ENCODE measurements around the gene DMXL1.

DMXL1 gene

DNA sequence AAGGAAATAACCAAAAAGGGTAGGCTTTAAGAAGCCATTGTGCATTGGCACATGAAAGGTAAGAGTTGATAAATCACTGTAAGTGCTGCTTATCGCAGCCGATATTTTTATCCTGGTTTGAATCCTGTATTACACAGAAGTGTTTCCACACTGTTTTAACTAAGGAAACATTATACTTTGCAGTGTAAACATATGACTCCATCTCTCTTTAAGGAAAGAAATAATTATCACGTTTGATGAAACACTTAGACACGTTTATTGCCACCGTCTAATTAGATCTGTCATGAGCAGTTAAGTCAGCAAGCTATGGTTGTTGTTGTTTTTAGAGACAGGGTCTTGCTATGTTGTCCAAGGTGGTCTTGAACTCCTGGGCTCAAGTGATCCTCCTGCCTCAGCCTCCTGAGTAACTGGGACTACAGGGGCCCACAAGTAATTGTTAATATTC lies 199.3 kb downstream of the DMXL1 start:
- no peak for DNase-seq

DNA sequence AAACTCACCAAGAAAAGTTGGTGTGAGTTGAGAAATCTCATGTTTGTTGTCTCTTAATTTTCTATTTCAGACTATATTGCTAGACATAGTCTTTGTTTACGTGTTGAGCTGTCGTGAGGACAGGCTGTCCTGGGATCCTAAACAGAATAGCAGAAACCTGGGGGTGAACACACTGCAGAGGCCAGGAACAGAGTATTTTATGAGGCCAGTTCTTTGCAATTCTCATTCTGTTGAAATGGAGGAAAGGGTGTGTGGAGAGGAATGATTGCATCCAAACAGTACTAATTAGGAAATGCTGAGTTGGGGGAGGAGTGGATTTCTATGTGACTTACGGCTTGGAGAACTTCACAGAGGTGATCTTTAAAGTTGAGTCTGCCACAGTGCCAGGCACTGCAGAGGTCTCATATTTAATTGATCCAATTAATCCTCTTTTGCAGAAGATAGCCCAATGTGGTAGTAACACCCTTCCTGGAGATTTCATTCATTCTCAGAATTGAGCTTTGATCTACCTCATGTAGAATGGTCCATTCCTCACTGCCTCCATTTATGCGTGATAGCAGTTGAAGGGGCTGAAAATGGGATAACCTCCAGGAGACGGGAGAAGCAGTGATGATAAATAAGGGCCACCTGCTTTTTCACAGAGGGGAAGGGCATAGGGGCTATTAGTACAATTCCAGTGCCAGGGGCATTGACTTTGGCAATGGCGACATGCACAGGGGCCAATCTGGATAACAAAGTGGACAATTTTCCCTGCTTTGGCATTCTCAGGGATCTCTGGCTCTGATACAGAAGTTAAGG lies 200.3 kb downstream of the DMXL1 start:
- no peak for DNase-seq

DNA sequence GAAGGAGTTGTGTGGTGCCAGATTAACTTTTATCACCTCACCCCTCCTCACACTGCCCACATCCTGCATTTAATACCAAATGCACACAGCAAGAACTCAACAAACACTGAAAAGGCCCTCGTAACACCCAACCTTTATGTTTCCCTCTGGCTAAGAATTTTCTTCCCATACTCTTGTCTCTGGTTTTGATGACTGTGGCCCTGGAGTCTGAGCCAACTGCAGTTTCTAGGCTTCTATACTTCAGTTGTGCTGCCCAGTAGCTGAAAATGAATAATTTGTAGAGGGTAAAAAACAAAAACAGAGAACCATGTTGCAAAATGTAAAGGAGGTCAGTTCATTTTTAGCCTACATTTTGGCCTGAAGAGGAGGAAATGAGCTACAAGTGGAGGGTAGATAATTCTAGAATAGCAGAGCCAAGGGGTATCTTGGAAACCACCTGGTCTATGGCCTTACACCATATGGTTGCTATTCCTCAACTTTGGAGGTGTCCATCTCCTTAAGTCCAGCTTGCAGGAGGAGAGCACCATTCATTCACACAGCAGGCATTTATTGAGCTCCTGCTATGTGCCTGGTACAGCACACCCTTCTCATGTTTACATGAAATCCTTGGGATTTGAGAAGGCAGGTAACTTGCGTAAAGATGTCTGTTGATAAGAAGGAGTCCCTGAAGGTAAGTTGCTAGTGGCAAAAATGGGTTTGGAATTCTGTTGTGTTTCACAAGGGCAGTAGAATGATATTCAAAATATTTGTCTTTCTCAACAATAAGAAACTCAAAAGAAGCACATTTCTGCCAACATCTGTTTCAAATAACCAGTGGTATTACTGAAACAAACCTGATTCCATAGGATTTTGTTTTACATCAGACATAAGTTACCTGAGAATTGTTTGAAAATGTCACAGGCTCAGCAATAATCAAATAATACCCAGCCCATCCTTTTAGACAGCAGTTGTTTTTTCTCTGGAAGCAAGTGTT lies 201.2 kb downstream of the DMXL1 start:
- DNase-seq: no peak

DNA sequence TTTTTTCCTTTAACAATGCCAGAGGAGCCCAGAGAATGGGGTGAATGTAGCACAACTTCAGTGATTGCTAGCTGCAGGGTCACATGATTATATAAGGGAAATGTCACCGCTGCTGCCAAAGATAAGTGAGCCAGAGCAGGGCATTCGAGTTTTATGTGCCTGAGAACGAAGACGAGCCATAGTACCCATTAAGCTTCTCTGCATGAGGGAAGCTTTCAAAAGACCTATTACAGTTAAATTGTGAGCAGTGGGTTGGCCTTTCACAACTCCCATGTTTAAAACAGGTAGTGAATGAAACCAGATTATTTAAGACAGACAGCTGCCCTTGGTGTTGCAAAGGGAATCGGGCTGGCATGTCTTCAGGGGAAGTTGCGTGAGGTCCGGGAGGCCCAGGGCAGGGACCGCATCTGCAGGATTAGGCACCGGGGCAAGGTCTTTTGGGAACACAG lies 202.5 kb downstream of the DMXL1 start:
- DNase-seq: peak in 2 of 14 donors; percentile 3 to 6

DNA sequence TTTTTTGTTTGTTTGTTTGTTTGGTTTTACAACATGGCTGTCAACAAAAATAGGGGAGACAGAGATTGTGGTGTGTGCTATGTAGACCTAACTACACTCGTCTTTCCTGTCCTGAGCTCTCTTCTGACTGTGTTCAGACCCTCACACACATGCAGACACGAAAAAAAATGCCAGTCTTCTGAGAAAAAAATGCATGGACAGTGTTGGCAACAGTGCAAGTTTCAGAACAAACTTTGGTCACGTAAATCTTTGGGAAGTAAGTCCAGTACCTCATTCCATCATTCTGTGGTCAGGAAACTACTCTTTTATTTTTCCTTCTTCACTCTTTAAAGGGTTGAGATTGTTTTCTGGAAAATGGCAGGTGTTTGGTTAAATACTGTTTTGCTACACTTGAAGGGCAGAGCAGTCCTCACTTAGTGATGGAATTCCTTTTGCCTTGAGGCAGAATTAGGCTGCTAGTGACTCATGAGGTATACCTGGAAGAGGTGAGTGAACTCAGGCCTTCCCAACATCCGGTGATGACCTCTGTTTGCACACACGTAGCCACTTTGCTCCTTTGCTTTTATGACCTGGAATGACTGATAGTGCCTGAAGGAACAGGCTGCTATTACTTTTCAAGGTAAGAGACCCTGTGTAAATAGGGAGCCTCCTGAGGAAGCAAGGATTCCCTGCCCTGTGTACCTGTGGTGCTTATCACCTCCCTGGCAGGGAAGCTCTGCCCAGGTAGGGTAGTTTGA lies 203.3 kb downstream of the DMXL1 start:
- no peak for DNase-seq

DNA sequence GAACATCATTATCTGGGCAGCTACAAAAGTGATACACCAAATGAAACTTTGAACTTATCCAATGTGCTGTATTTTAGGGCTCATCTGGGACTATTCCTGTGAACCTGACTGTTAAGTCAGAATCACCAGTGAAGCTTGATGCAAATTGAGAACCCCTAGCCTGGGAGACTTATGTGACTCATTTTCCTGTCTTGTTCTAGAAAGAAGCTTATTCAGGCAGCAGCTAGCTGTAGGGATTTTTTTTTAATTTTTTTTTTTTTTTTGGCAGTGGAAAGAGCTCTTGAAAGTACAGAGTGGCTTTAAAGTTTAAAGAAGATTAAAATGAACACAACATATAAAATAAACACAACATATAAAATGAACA lies 203.9 kb downstream of the DMXL1 start:
- no peak for DNase-seq

DNA sequence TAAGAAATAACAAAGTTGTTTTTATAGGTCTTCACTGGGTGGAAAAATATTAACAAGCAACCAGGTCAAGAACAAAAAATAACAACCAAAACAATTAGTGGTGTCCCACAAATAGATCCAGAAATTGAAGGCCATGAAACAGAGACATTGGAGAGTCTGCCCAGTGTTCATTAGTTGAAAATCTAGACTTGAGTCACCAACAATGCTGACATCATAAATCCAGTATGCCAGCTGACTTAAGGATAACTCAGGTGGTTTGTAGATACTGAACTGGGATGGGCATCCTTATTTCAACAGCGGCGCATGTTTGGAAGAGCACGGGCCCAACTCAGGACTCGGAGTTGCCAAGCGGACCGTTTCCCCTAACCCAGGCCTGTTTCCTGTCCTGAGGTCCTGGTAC lies 204.3 kb downstream of the DMXL1 start:
- DNase-seq: no peak

DNA sequence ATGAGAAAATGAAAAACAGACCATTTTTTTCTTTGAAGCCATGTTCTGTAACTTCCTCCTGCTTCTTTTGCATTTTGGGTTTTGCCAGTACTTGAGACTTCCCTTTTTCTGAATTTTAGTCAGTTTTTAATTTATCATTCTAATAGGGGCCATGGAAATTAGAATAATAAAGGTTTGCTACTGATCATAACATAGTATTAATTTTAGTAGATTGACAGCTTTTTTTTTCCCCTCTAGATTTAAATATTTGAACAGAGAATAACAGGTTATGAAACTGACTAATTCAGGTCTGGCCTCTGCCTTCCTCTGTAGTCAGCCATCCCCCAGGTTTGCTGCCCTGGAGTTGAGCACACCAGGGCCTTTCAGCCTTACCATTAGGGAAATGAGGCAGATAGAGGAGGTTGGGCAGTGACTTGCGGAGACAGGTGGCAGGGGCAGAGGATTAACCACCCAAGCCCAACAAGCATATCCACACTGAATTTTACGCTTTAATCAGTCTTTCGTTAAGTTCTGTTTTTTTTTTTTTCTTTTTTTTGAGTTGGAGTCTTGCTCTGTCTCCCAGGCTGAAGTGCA lies 204.8 kb downstream of the DMXL1 start:
- no peak for DNase-seq

DNA sequence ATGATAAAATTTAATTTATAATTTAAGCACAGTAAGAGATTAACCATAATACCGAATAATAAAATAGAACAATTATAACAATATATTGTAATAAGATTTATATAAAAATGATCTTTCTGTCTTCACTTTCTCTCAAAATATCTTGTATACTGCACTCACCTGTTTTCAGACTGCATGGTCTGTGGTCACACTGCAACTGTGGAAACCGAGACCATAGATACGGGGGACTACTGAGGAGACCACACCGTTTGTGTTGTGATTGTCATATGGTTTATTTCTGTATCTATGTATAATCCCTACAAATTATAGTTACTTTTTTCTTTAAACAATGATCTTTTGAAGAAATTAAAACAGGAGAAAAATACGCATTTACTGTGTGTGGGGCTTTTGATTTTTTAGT lies 206.1 kb downstream of the DMXL1 start:
- no peak for DNase-seq

DNA sequence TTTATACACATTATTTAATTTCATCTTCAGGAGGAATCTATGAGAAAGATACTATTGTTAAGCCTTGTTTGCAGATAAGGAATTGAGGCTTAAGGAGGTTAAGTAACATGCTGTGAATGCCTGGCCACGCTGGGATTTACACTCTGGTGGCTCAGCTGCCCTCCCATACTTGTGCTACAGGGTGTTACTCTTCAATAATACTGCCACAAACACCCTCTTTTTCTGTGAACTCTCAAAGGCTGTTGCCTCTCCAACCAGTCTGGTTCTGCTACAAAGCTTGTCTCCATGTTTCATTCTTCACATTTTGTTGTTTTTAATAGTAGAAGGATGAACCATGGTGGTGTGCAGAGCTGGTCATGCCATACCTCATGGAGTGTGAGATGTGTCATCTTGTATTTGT lies 208.2 kb downstream of the DMXL1 start:
- DNase-seq: no peak

DNA sequence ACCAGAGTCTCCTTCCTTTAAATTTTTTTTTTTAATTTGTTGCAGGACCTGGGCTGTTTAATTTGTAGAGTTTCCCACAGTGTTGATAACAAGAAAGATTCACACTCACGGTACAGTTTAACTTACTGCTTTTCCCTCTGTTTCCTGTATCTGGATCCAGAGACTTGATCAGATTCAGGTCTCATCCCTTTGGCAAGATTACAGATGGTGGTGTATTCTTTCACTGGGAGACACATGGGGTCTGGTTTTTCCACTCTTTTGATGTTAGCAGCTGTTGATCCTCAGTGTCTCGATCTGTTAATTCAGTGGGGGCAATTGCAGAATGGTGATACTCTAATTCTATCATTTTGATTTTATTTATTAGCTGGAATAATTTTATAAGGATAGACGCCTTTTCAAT lies 209.5 kb downstream of the DMXL1 start:
- no peak for DNase-seq

DNA sequence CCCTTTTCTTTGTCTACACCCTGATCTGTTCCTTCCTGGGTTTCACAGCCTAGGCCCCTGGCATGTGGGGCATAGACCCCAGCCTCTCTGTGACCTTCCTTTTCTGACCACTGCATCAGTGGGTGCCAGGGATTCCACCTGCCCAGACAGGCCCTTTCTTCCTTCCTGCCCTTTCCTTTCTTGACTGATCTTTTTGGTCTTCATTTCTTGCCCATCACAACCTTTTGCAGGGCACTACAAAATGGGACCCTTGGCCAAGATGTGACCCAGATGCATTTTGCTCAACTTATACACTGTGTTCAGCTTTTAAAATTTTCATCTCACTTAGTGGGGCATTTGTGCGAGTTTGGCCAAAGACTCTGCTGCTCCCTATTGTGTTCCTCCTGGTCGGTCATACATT lies 211.7 kb downstream of the DMXL1 start:
- DNase-seq: no peak

DNA sequence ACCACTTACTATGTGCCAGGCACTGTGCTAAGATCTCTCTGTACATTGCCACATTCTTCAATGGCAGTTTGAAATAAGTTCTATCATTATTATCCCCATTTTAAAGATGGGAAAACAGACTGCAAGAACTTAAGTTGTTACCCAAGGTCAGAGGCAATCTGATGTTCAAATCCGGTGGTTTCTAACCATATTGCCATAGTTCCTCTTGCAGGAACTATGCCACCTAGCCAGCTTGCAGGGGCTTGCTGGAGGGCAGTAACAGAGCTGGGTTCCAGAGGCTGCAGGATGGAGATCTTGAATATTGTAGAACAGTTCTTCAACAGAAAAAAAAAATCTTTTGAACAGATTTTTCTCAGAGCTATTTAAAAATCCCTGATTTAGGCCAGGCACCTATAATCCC lies 213.1 kb downstream of the DMXL1 start:
- DNase-seq: no peak

DNA sequence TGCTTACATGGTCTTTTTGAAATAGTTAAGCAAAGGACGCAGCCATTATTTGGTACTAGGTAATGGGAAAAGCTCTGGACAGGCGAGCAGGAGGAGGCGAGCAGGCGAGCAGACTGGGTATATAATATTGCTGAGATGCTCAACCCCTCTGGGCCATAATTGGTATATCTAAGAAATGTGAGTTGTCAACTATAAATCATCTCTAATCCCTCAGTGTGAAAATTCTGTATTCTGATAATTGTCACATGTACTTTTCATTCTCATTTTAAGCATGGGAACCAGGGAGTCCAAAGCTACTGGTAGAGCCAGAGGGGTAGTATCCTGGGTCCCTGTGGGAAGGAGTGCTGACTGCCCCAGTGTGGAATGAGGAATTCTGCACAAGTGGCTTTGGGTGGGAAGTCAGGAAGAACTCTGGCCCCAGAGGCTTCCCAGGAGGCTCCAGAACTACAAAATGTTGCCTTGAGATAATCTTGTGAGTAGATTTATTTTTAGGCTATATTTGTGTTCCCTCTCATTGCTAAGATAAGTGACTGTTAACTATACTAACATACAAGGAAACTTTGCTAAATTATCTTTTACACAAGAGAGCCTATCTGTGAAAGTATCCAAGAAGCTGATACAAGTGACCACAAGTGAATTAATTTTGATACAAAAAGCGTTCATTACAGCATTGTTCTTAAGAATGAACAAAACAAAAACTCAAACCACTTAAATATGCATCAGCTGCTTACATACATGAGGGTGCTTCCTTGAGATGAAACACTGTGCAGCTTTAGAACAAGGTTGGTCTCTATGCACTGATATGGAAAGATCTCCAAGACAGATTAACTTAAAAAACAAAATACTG lies 214.4 kb downstream of the DMXL1 start:
- no peak for DNase-seq

DNA sequence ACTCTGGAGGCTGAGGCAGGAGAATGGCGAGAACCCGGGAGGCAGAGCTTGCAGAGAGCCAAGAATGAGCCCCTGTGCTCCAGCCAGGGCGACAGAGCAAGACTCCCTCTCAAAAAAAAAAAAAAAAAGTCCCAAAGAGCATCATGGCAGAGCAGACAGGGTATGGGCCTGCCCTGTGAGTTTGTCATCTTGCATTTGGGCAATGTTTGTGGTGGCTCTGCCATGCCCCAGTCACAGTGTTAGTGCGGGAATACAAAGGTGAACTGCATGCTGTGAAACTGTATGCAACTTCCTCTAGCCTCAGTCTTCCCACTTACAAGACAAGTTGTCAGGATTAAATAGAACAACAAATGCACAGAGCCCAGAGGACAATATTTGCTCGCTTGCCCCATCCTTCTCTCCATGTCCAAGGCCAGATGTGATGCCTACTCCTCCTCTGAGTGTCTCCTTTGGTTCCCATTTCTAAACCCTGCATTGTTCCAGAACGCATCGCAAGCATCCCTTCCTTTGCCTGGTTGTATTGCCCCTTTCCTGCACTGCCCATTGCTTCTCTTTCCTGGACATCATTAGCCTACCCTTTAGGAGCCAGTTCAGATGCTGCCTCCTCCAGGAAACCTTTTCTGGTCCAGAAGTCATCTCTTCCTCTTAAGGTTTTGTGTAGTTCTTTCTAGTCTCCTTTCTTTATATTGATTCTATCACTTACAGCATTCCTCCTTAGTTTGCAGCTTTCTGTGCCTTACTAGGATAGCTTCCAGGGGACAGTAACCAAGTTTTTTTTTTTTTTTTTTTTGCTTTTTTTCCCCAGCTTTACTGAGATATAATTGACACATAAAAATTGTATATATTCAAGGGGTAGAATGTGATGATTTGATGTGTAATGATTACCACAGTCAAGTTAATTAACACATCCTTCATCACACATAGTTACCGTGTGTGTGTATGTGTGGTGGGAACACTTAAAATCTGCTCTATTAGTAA lies 215.9 kb downstream of the DMXL1 start:
- no peak for DNase-seq

DNA sequence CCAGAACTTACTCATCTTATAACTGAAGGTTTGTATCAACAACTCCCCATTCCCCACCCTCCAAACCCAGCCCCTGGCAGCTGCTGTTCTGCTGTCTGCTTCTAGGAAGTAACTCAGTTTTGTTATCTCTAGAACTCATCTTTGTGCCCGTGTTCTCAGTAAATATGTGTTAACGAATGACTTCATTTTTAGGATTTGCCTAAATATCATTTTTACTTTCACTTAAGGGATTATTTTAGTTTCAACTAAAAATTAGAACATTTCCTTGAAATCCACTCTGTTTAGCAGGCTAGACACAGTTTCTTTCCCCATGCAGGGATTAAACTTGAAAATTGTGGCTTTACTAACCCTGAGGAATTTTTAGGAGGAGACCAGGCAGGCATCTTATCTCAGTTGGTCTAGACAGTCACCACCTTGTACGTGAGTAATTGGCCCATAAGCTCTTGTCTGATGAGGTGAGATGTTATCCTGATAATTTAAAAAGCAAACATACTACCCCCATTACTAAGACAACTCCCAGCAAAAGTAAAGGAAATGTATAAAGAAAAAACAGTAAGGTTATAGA lies 216.7 kb downstream of the DMXL1 start:
- no peak for DNase-seq

DNA sequence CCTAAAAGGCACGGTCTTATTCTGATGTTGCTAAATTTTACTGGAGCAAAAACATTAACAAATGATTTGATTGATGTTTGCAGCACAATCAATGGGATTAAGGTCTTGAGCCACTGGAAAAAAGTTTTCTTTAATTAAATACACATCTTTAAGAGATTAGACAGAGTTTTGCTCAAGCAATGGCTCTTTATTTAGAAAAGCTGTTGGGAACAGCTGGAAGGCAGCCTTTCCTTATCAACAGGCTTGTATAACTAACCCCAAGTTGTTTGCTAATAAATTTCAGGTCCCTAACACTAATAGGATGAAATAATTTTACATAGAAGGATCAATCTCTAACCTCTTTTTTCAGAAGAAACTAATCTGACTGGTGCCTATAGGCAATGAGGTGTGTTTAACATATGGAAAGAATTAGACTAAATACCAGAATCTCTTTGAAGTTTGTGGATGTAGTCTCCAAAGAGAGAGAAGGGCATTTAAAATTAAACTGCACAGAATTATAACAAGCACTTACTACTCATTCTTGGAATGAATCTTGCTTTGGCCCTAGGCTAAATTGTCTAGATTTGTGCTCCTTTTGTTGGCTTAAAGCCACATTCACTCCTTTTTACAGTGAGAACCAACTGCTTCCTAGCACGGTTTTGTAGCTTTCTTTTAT lies 217.6 kb downstream of the DMXL1 start:
- no peak for DNase-seq

DNA sequence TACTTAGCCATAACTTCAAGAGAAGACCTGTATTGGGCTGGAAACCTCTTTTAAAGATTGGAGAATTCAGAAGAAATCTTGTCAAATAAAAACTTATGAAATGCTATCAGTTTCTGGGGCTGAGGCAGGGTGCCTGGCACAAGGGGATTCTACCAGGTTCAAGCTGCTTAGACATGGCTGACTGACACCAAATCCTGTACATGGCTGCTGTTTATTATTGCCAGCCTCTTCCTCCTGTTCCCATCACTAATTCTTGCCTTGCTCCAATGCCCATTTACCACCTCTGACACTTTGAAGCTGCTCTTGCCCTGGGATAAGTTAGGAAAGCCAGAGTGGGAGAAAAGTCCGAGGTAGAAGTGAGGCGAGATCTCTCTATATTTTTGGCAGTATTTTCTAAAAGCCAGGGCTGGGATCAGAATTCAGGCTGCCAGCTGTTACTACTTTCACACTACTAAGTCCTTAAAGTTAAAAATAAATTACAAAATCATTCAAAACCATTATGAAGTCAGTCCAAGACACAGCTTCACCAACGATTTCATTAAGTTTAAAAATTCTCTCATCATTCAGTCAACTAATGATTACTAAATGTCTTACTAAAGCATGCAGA lies 218.7 kb downstream of the DMXL1 start:
- DNase-seq: no peak

DNA sequence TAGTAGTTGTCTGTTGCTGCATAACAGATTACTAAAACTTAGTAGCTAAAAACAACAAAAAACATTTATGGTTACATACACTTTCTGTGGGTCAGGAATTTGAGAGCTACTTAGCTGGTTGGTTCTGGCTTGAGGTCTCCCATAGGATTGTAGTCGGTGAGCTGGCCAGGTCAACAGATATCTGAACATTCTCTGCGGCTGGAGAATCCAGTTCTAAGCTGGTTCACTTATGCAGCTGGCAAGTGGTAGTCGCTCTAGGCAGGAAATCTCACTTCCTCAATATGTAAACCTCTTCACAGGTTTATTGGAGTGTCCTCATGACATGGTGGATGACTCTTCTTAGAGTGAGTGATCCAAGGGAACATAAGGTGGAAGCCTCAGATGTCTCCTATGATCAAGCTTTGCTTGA lies 219.3 kb downstream of the DMXL1 start:
- DNase-seq: no peak

All from C1 segment of cervical spinal cord (tissue), 14 donors.